ENCODE data around the gene DHRS4.
A peak's percentile ranks its signal among the peaks of the same experiment; 100 is the strongest.

The DHRS4 gene

GRCh38 chr14:23953464-23954278, at the start of gene DHRS4:
TSS of gene DHRS4 (plus strand) at chr14:23953770. CDS start at chr14:23953789, 19 bp downstream.
- peak within 1 kb of the TSS; percentile 74 for H3K4me3 ChIP-seq (replicated peaks; ENCODE audit: low read depth, low read length)
- TF ChIP-seq, protein P1, sequence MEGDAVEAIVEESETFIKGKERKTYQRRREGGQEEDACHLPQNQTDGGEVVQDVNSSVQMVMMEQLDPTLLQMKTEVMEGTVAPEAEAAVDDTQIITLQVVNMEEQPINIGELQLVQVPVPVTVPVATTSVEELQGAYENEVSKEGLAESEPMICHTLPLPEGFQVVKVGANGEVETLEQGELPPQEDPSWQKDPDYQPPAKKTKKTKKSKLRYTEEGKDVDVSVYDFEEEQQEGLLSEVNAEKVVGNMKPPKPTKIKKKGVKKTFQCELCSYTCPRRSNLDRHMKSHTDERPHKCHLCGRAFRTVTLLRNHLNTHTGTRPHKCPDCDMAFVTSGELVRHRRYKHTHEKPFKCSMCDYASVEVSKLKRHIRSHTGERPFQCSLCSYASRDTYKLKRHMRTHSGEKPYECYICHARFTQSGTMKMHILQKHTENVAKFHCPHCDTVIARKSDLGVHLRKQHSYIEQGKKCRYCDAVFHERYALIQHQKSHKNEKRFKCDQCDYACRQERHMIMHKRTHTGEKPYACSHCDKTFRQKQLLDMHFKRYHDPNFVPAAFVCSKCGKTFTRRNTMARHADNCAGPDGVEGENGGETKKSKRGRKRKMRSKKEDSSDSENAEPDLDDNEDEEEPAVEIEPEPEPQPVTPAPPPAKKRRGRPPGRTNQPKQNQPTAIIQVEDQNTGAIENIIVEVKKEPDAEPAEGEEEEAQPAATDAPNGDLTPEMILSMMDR (IDR thresholded peaks at IDR 0.05; ENCODE audit: low read length, missing control alignments) = peak; percentile 90
- DNase-seq (ENCODE audit: low read depth) = peak; percentile 78

GRCh38 chr14:23910101-23910875, 43.3 kb upstream of the DHRS4 start:
- TF ChIP-seq, protein P1 (IDR thresholded peaks at IDR 0.05; ENCODE audit: low read length, missing control alignments) = peak; percentile 84
- DNase-seq (ENCODE audit: low read depth) = peak; percentile 62

GRCh38 chr14:23910876-23911210, 42.7 kb upstream of the DHRS4 start:
- H3K4me3 ChIP-seq (replicated peaks; ENCODE audit: low read depth, low read length) = no peak overlapping the region
- DNase-seq (ENCODE audit: low read depth) = no peak
- TF ChIP-seq, protein P1 (IDR thresholded peaks at IDR 0.05; ENCODE audit: low read length, missing control alignments) = no peak

More at GRCh38 chr14:23910101-23910875, 43.3 kb upstream of the DHRS4 start:
- H3K4me3 ChIP-seq (replicated peaks; ENCODE audit: low read depth, low read length) = no peak overlapping the region

DNA sequence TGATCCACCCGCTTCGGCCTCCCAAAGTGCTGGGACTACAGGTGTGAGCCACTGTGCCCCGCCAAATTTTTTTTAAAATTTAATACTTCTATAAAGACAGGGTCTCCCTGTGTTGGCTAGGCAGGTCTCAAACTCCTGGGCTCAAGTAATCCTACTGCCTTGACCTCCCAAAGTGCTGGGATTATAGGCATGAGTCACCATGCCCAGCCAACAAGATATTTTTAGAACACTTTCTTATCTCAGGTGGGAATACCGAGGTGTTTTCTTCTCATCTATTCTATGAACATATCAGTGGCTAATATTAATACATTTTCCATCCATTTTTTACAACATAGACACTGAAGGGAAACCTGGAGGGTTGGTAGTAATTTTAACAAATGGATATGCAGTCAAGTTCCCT, 38.0 kb upstream of the DHRS4 start:
- no peak for DNase-seq (ENCODE audit: low read depth)
- H3K4me3 ChIP-seq (replicated peaks; ENCODE audit: low read depth, low read length) = no peak overlapping the region
- TF ChIP-seq, protein P1 (IDR thresholded peaks at IDR 0.05; ENCODE audit: low read length, missing control alignments) = no peak

DNA sequence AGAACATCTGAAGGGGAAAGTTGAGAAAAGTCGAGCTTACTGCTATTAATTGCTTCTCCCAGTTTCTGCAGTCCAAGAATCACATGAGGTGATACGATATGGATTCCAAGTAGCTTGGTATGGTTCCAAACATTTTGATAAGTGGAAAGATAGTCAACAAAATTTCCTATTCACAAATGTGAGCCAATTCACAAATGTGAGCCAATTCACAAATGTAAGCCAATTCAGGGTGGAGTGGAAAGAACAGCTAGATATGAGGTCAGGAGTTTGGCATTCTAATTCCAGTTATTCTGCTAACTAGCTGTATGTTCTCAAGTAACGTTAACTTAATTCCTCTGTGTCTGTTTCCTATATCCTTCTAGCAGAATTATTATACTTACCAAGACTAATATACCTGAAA, 37.6 kb upstream of the DHRS4 start:
- H3K4me3 ChIP-seq (replicated peaks; ENCODE audit: low read depth, low read length) = no peak overlapping the region
- TF ChIP-seq, protein P1 (IDR thresholded peaks at IDR 0.05; ENCODE audit: low read length, missing control alignments) = no peak
- peak; percentile 3 for DNase-seq (ENCODE audit: low read depth)

DNA sequence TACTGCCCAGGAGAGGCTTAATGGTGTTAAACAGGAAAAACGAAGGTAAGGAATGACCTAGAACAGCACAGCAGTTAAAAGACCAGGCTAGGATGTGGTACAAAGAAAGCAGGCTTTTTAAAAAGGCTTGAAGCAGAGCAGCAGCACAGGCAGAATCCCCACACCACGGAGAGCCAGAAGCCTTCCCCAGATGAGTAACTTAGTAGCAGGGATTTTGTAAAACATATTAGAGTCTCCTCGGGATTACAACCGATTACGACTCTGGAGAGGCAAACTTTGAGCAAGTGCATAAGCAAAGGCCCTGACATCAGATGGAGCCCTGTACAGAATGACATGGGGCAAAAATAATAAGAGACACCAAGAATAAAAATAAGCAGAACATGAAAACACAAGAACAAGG, 37.1 kb upstream of the DHRS4 start:
- TF ChIP-seq, protein P1 (IDR thresholded peaks at IDR 0.05; ENCODE audit: low read length, missing control alignments) = no peak
- no peak overlapping the region for H3K4me3 ChIP-seq (replicated peaks; ENCODE audit: low read depth, low read length)
- no peak for DNase-seq (ENCODE audit: low read depth)

Data from fibroblast of pulmonary artery (primary cell).